Neural cell (in vitro differentiated cells): ENCODE results near the gene SIGLEC1. TPM values are rescaled to one million over a fixed set of nuclear protein-coding genes. Genes with fewer than 3 reads are reported as not detected.

Source experiments
- H2AFZ ChIP-seq: fragments of 200-600, 300-800 bp; sonication (generic), shearing (Covaris generic); 2 replicates; pipeline ENCODE4 v1.6.0; 2014; ENCODE audit warnings: low read depth, mild to moderate bottlenecking, antibody characterized with exemption, low read length, moderate library complexity
- H3F3A ChIP-seq: fragments of 200-600 bp; shearing (Covaris generic); 2 replicates; pipeline ENCODE4 v1.6.1; 2016; ENCODE audit warnings: mild to moderate bottlenecking, moderate library complexity, mixed read lengths, antibody characterized with exemption, low read length; ENCODE audit not compliant: insufficient read depth, poor library complexity, severe bottlenecking
- H3K27ac ChIP-seq: fragments of 200-600, 300-800 bp; sonication (generic), shearing (Covaris generic); 2 replicates; pipeline ENCODE4 v1.5.1; 2014; ENCODE audit warnings: mild to moderate bottlenecking, low read length, moderate library complexity
- H3K27me3 ChIP-seq: fragments of 300-800, 200-600 bp; sonication (generic), shearing (Covaris generic); 2 replicates; pipeline ENCODE4 v1.6.0; 2014; ENCODE audit warnings: mild to moderate bottlenecking, low read depth, low read length, moderate library complexity; ENCODE audit not compliant: insufficient read depth
- H3K36me3 ChIP-seq: fragments of 300-800, 200-600 bp; sonication (generic), shearing (Covaris generic); 2 replicates; pipeline ENCODE4 v1.5.1; 2014; ENCODE audit warnings: mild to moderate bottlenecking, antibody characterized with exemption, low read length, moderate library complexity; ENCODE audit not compliant: insufficient read depth
- H3K4me2 ChIP-seq: fragments of 300-800, 200-600 bp; sonication (generic), shearing (Covaris generic); 2 replicates; pipeline ENCODE4 v1.6.0; 2014; ENCODE audit warnings: mild to moderate bottlenecking, low read length
- H3K4me3 ChIP-seq: fragments of 300-800, 200-600 bp; sonication (generic), shearing (Covaris generic); 2 replicates; pipeline ENCODE4 v1.5.1; 2014; ENCODE audit warnings: mild to moderate bottlenecking, low read length, moderate library complexity
- H3K79me2 ChIP-seq: fragments of 200-600 bp; shearing (Covaris generic); replicated peaks from 2 replicates; pipeline ENCODE4 v1.6.0; 2014; ENCODE audit warnings: mild to moderate bottlenecking, low read length, moderate library complexity; ENCODE audit not compliant: insufficient read depth
- H3K9ac ChIP-seq: fragments of 300-800, 200-600 bp; sonication (generic), shearing (Covaris generic); 2 replicates; pipeline ENCODE4 v1.6.1; 2016; ENCODE audit warnings: mild to moderate bottlenecking, low read length, mixed read lengths
- H3K9me2 ChIP-seq: fragments of 200-600 bp; shearing (Covaris generic); 2 replicates; pipeline ENCODE4 v1.6.1; 2016; ENCODE audit warnings: mild to moderate bottlenecking, low read length, mixed read lengths; ENCODE audit not compliant: insufficient read depth
- H3K9me3 ChIP-seq: fragments of 200-600, 300-800 bp; sonication (generic), shearing (Covaris generic); 2 replicates; pipeline ENCODE4 v1.6.1; 2016; ENCODE audit warnings: mild to moderate bottlenecking, mixed run types, low read length, moderate library complexity, mixed read lengths
- H4K20me1 ChIP-seq: fragments of 200-600 bp; shearing (Covaris generic); 2 replicates; pipeline ENCODE4 v1.6.1; 2016; ENCODE audit warnings: mild to moderate bottlenecking, mixed run types; ENCODE audit not compliant: insufficient read depth
- CTCF ChIP-seq: fragments of 450-650 bp; IDR thresholded peaks from 2 replicates; pipeline ENCODE4 v1.5.1; 2014; ENCODE audit warnings: antibody characterized with exemption, mild to moderate bottlenecking, moderate library complexity; ENCODE audit not compliant: poor library complexity, severe bottlenecking
- EP300 ChIP-seq: fragments of 450-650 bp; conservative IDR thresholded peaks from 2 replicates; pipeline ENCODE4 v1.6.1; 2014; ENCODE audit warnings: antibody characterized with exemption, mild to moderate bottlenecking, moderate library complexity; ENCODE audit not compliant: poor library complexity, severe bottlenecking
- EZH2 ChIP-seq: fragments of 200-600, 300-800 bp; shearing (Covaris generic), sonication (generic); IDR thresholded peaks from 2 replicates; pipeline ENCODE4 v1.6.1; 2014; ENCODE audit warnings: antibody characterized with exemption, low read length, borderline replicate concordance, mild to moderate bottlenecking; ENCODE audit not compliant: insufficient read depth, poor library complexity, severe bottlenecking
- MXI1 ChIP-seq: fragments of 450-650 bp; conservative IDR thresholded peaks from 2 replicates; pipeline ENCODE4 v1.6.1; 2014; ENCODE audit warnings: antibody characterized with exemption, mild to moderate bottlenecking; ENCODE audit not compliant: poor library complexity, severe bottlenecking
- POLR2AphosphoS5 ChIP-seq: IDR thresholded peaks from 2 replicates; pipeline ENCODE4 v1.6.1; 2012
- RAD21 ChIP-seq: fragments of 450-650 bp; conservative IDR thresholded peaks from 2 replicates; pipeline ENCODE4 v1.6.1; 2014; ENCODE audit warnings: antibody characterized with exemption, mild to moderate bottlenecking, moderate library complexity
- REST ChIP-seq: IDR thresholded peaks from 2 replicates; pipeline ENCODE4 v1.6.1; 2012; ENCODE audit warnings: borderline replicate concordance
- SMC3 ChIP-seq: fragments of 450-650 bp; conservative IDR thresholded peaks from 2 replicates; pipeline ENCODE4 v1.6.1; 2014; ENCODE audit warnings: antibody characterized with exemption, mild to moderate bottlenecking, moderate library complexity; ENCODE audit not compliant: poor library complexity
- TAF1 ChIP-seq: IDR thresholded peaks from 2 replicates; pipeline ENCODE4 v1.6.1; 2012; ENCODE audit warnings: low read depth
- polyA plus RNA-seq: library from polyadenylated mRNA; depleted of rRNA; stranded (reverse); fragments of >200 nt; gene quantifications from 2 replicates; pipeline ENCODE4 v1.2.3, GENCODE V29; 2014

Gene SIGLEC1
- polyA plus RNA-seq, 1 donor from 2014 or later: 0.12 TPM

GRCh38 chr20:3681352-3681930 is 31.0 kb downstream of the SIGLEC1 start:
- Histone ChIP-seq H3K9me2 (no peaks in the 10 kb centered on the region), H3K27ac (no peak overlapping the region), H3K9me3 (no peaks in the 10 kb centered on the region), H3K27me3 (peaks cover 17% of the 10 kb centered on the region), H3K4me3 (no peak overlapping the region), H3K4me2 (no peak overlapping the region), H3K36me3 (no peaks in the 10 kb centered on the region), H3F3A (no peaks in the 10 kb centered on the region), H2AFZ (no peak overlapping the region), H3K9ac (no peak overlapping the region), H3K79me2 (no peaks in the 10 kb centered on the region), H4K20me1 (no peaks in the 10 kb centered on the region)
- TF ChIP-seq RAD21 (no peak), SMC3 (no peak)

- H3K4me3 ChIP-seq: no peak overlapping the region
- no peaks in the 10 kb centered on the region for H4K20me1 ChIP-seq
- no peaks in the 10 kb centered on the region for H3K36me3 ChIP-seq
- H3K4me2 ChIP-seq: no peak overlapping the region
- H3K27ac ChIP-seq: no peak overlapping the region
- no peaks in the 10 kb centered on the region for H3K9me2 ChIP-seq
- no peak overlapping the region for H2AFZ ChIP-seq
- TF ChIP-seq RAD21: no peak
- H3K9ac ChIP-seq: no peak overlapping the region
- H3F3A ChIP-seq: no peaks in the 10 kb centered on the region
- peaks cover 17% of the 10 kb centered on the region for H3K27me3 ChIP-seq
- H3K9me3 ChIP-seq: no peaks in the 10 kb centered on the region
- no peaks in the 10 kb centered on the region for H3K79me2 ChIP-seq
Measured at GRCh38 chr20:3680701-3681351, 31.6 kb downstream of the SIGLEC1 start.

GRCh38 chr20:3679749-3680700 is 32.4 kb downstream of the SIGLEC1 start:
- H3K36me3 ChIP-seq: no peaks in the 10 kb centered on the region
- no peak overlapping the region for H3K4me2 ChIP-seq
- no peak overlapping the region for H3K9ac ChIP-seq
- no peaks in the 10 kb centered on the region for H3K79me2 ChIP-seq
- no peak overlapping the region for H2AFZ ChIP-seq
- no peaks in the 10 kb centered on the region for H3F3A ChIP-seq
- no peaks in the 10 kb centered on the region for H4K20me1 ChIP-seq
- no peak overlapping the region for H3K27ac ChIP-seq
- H3K4me3 ChIP-seq: no peak overlapping the region
- TF ChIP-seq RAD21 (no peak), EP300 (no peak), REST (no peak), SMC3 (no peak), TAF1 (no peak), EZH2 (no peak), POLR2AphosphoS5 (no peak), MXI1 (no peak), CTCF (no peak)
- peaks cover 23% of the 10 kb centered on the region for H3K27me3 ChIP-seq
- H3K9me3 ChIP-seq: no peaks in the 10 kb centered on the region
- no peaks in the 10 kb centered on the region for H3K9me2 ChIP-seq
